IMR-90 (cell line): ENCODE measurements around the gene CLTCL1. TPM values are rescaled to one million over a fixed set of nuclear protein-coding genes. Genes with fewer than 3 reads are reported as not detected.

Experiments
- ATAC-seq: fragments of 200-7000 bp; cut with Tn5 transposase; 2 replicates; pipeline ENCODE4 v1.9.1; 2020; ENCODE audit warnings: low read depth, mild to moderate bottlenecking, moderate library complexity
- BruUV-seq: library from RNA; stranded (reverse); fragments of 400-500 nt; replicated peaks from 2 replicates; lab custom pipeline; 2021; lab: Mats Ljungman, UMichigan
- CTCF ChIA-PET: fragments of 300-600 bp; formaldehyde crosslinking; extraction: SDS; loops from one replicate; lab custom pipeline; 2021; ENCODE audit warnings: antibody characterized with exemption; lab: Yijun Ruan, JAX
- POLR2A ChIA-PET: fragments of 300-600 bp; sonication (Branson Sonifier 250); formaldehyde crosslinking; loops from one replicate; lab custom pipeline; 2022; ENCODE audit warnings: antibody characterized with exemption; ENCODE audit not compliant: unreplicated experiment; lab: Charles Lee
- DNase-seq: peaks from one replicate; pipeline ENCODE4 v3.0.0; 2013
- H2AFZ ChIP-seq: replicated peaks from 2 replicates; pipeline ENCODE3; 2013; ENCODE audit warnings: low read length, mild to moderate bottlenecking; ENCODE audit not compliant: poor library complexity
- H2AK5ac ChIP-seq: 2 replicates; pipeline ENCODE4 v1.6.1; 2013; ENCODE audit warnings: low read depth, low read length, inconsistent platforms
- H2AK9ac ChIP-seq: replicated peaks from 2 replicates; pipeline ENCODE3; 2013; ENCODE audit warnings: mild to moderate bottlenecking, low read depth, low read length, moderate library complexity; ENCODE audit not compliant: poor library complexity
- H2BK120ac ChIP-seq: 2 replicates; pipeline ENCODE4 v1.6.1; 2013; ENCODE audit warnings: low read depth, low read length, inconsistent platforms
- H2BK15ac ChIP-seq: 3 replicates; pipeline ENCODE4 v1.6.1; 2013; ENCODE audit warnings: low read depth, low read length, inconsistent platforms
- H2BK20ac ChIP-seq: 2 replicates; pipeline ENCODE4 v1.6.1; 2013; ENCODE audit warnings: low read depth, mild to moderate bottlenecking, inconsistent platforms, low read length, moderate library complexity
- H2BK5ac ChIP-seq: 2 replicates; pipeline ENCODE4 v1.6.1; 2013; ENCODE audit warnings: mild to moderate bottlenecking, low read depth, low read length, inconsistent platforms; ENCODE audit not compliant: poor library complexity, severe bottlenecking
- H3K14ac ChIP-seq: replicated peaks from 2 replicates; pipeline ENCODE4 v1.6.1; 2013; ENCODE audit warnings: low read depth, low read length, inconsistent platforms
- H3K18ac ChIP-seq: 2 replicates; pipeline ENCODE4 v1.6.1; 2013; ENCODE audit warnings: low read depth, low read length, control low read depth
- H3K23ac ChIP-seq: 2 replicates; pipeline ENCODE4 v1.6.1; 2013; ENCODE audit warnings: low read depth, low read length, inconsistent platforms
- H3K27ac ChIP-seq: 2 replicates; pipeline ENCODE4 v1.5.1; 2013; ENCODE audit warnings: mild to moderate bottlenecking, control low read depth, low read length; ENCODE audit not compliant: insufficient read depth
- H3K27me3 ChIP-seq: 2 replicates; pipeline ENCODE4 v1.6.1; 2013; ENCODE audit warnings: low read length; ENCODE audit not compliant: control insufficient read depth, insufficient read depth
- H3K36me3 ChIP-seq: 2 replicates; pipeline ENCODE4 v1.6.1; 2013; ENCODE audit warnings: low read length, mixed read lengths; ENCODE audit not compliant: control insufficient read depth, insufficient read depth
- H3K4ac ChIP-seq: 2 replicates; pipeline ENCODE4 v1.6.1; 2013; ENCODE audit warnings: low read depth, low read length, inconsistent platforms
- H3K4me1 ChIP-seq: 2 replicates; pipeline ENCODE4 v1.6.1; 2013; ENCODE audit warnings: low read length, mixed read lengths; ENCODE audit not compliant: control insufficient read depth, insufficient read depth
- H3K4me2 ChIP-seq: 2 replicates; pipeline ENCODE4 v1.6.1; 2013; ENCODE audit warnings: low read depth, mild to moderate bottlenecking, control low read depth, low read length, moderate library complexity
- H3K4me3 ChIP-seq: 2 replicates; pipeline ENCODE4 v1.5.1; 2013; ENCODE audit warnings: low read depth, mild to moderate bottlenecking, control low read depth, low read length, moderate library complexity; ENCODE audit not compliant: insufficient read depth
- H3K56ac ChIP-seq: 2 replicates; pipeline ENCODE4 v1.6.1; 2013; ENCODE audit warnings: low read length, inconsistent platforms; ENCODE audit not compliant: insufficient read depth; ENCODE audit errors: extremely low read depth
- H3K79me1 ChIP-seq, 2 experiments: 2 replicates each; pipeline ENCODE4 v1.6.1; 2013; ENCODE audit warnings: low read length in 2 of 2, inconsistent platforms in 1 of 2, low read depth in 1 of 2
- H3K9ac ChIP-seq: 2 replicates; pipeline ENCODE4 v1.6.1; 2013; ENCODE audit warnings: low read depth, low read length, control low read depth
- H3K9me1 ChIP-seq: 2 replicates; pipeline ENCODE4 v1.6.1; 2013; ENCODE audit warnings: low read length, inconsistent platforms; ENCODE audit not compliant: insufficient read depth
- H3K9me3 ChIP-seq: 2 replicates; pipeline ENCODE4 v1.6.1; 2013; ENCODE audit warnings: low read length; ENCODE audit not compliant: control insufficient read depth, insufficient read depth
- H4K20me1 ChIP-seq: 2 replicates; pipeline ENCODE4 v1.6.1; 2013; ENCODE audit warnings: low read length, inconsistent platforms; ENCODE audit not compliant: insufficient read depth
- H4K5ac ChIP-seq: 2 replicates; pipeline ENCODE4 v1.6.1; 2013; ENCODE audit warnings: mild to moderate bottlenecking, low read depth, low read length, control low read depth
- H4K8ac ChIP-seq, 2 experiments: 2 replicates each; pipeline ENCODE4 v1.6.1; 2013; ENCODE audit warnings: low read depth in 2 of 2, low read length in 2 of 2, control low read depth in 1 of 2, inconsistent platforms in 1 of 2
- H4K91ac ChIP-seq: 2 replicates; pipeline ENCODE4 v1.6.1; 2013; ENCODE audit warnings: low read depth, low read length, inconsistent platforms; ENCODE audit not compliant: insufficient read depth
- CEBPB ChIP-seq: IDR thresholded peaks from 2 replicates; pipeline ENCODE4 v1.6.1; 2012; ENCODE audit warnings: low read depth, low read length, improper control_type of control experiment
- CHD1 ChIP-seq: IDR thresholded peaks from 2 replicates; pipeline ENCODE4 v1.6.1; 2012; ENCODE audit warnings: low read depth, low read length, improper control_type of control experiment
- FOS ChIP-seq: fragments of 150-350 bp; IDR thresholded peaks from 2 replicates; pipeline ENCODE4 v1.6.1; 2016; ENCODE audit warnings: low read depth, low read length
- MAFK ChIP-seq: IDR thresholded peaks from 2 replicates; pipeline ENCODE4 v1.6.1; 2012; ENCODE audit warnings: low read depth, low read length, improper control_type of control experiment
- MAZ ChIP-seq: IDR thresholded peaks from 2 replicates; pipeline ENCODE4 v1.6.1; 2012; ENCODE audit warnings: low read depth, mild to moderate bottlenecking, low read length, improper control_type of control experiment, moderate library complexity, borderline replicate concordance
- MXI1 ChIP-seq: IDR thresholded peaks from 2 replicates; pipeline ENCODE4 v1.6.1; 2012; ENCODE audit warnings: low read depth, mild to moderate bottlenecking, low read length, moderate library complexity, borderline replicate concordance
- POLR2A ChIP-seq: IDR thresholded peaks from 2 replicates; pipeline ENCODE4 v1.6.1; 2012; ENCODE audit warnings: mild to moderate bottlenecking, low read depth, low read length
- RFX5 ChIP-seq: IDR thresholded peaks from 2 replicates; pipeline ENCODE4 v1.8.0; 2012; ENCODE audit warnings: low read depth, mild to moderate bottlenecking, low read length, moderate library complexity
- WGBS, 2 experiments: methylation state at CpG; one replicate each; pipeline versions ENCODE4 v1.1.5 to v1.1.7; 2013; ENCODE audit warnings: missing lambda C conversion rate in 2 of 2; ENCODE audit not compliant: insufficient read length in 1 of 2; ENCODE audit errors: extremely low coverage in 2 of 2; 5-methylcytosine and 5-hydroxymethylcytosine counted together
- dilution Hi-C: fragments of 300-500 bp; cut with HindIII; formaldehyde crosslinking; loops from one replicate; pipeline ENCODE4 v1.14.3; 2018; ENCODE audit warnings: low sequenced_read_pairs; ENCODE audit not compliant: unreplicated experiment
- in situ Hi-C: fragments of 300-500 bp; cut with MboI; formaldehyde crosslinking; loops from 3 replicates; pipeline ENCODE4 v1.14.3; 2019; ENCODE audit warnings: low sequenced_read_pairs, inconsistent platforms, mixed read lengths
- intact Hi-C: fragments of 100-400 bp; cut with micrococcal nuclease; formaldehyde crosslinking; loops from 2 replicates; pipeline ENCODE4 v1.10.0; 2022
- polyA plus RNA-seq, 3 experiments: library from polyadenylated mRNA; depleted of rRNA; stranded (reverse); fragments of >200 nt; gene quantifications; 2 replicates each; pipeline ENCODE4 v1.2.3, GENCODE V29; 2012; ENCODE audit warnings: low replicate concordance in 1 of 3
- total RNA-seq: library from RNA; depleted of rRNA; stranded (reverse); fragments of >200 nt; gene quantifications from 2 replicates; pipeline ENCODE4 v1.2.3, GENCODE V29; 2012
- TF ChIP-seq, protein P1 (sequence below): fragments of 150-350 bp; IDR thresholded peaks from 2 replicates; pipeline ENCODE4 v1.6.1; 2016; ENCODE audit warnings: low read depth, mild to moderate bottlenecking, low read length, moderate library complexity, borderline replicate concordance
- TF ChIP-seq, protein P2 (sequence below): fragments of 150-350 bp; IDR thresholded peaks from 2 replicates; pipeline ENCODE4 v1.6.1; 2017; ENCODE audit warnings: mild to moderate bottlenecking, antibody characterized with exemption, low read length, low read depth

CLTCL1 gene
- total and polyA plus RNA-seq, 2 of the 4 experiments (the other 2 are of a cell fraction), result 6.2 to 8.1 TPM

DNA sequence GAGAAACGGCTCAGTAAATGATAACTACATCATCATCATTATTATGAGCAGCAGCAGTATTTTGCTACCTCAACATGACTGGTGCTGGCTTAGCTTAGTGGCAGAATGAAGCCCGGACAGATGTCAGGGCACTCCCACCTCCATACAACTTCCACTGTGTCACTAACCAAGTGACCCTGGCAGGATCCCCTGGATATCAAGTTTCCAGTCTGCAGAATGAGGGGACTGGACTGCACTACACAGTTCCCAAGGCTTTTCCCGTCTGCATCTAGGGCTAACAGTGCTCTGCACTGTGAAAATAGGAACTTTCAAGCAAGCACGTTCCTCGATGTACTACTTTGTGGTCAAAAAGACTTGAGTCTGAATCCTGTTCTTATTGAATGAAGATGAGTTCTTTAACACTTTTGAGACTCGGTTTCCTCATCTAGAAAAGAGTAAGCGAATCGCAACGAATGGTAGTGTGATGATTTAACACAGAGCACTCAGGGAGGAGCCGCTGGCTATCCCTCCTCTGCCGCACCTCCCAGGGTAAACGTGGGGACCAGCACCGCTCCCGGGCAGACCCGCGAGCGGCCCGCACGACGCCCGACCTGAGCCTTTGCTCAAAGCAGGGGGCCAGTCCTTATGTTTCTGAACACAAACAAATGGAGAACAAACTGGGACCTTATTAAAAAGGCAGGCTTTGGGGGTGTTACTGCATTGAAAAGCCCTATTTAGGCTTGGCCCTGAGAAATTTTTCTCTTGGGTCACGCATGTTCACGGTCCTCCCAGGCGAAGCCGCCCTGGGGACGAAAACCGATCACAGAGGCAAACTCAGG, 910 bp downstream of the CLTCL1 start (continued):
- TF ChIP-seq MAZ, result no peak
- TF ChIP-seq MAFK, result no peak
- TF ChIP-seq CEBPB, result no peak

DNA sequence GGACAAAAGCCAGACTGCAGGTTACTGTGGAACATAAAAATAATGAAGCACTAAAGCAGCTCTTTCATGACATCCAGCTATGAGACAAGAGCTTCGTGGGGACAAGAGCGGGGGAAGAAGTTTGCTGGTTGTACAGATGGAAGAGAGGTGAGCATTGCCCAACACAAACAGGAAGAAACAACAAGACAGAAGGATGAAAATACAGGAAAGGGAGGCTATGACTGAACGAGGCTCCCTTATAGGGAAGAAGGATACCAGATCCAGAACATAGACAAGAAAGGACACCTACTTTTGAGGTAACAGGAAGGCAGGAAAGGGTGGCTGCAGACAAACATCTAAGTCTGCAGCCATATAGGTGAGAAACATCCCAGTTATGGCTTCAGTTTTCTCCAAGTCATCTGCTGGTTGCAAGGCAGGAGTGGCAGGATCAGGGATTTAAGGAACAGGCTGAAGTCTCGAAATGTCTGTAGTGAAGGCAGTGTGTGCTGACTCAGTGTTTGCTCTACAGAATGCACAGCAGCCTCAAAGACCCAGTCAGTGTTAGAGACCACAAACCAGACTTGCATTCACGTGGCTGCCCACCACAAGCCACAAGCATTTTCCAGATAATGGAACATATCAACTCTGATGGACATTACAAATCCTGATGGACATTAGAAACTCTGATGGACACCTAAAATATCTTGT, 1.9 kb downstream of the CLTCL1 start:
- Histone ChIP-seq H3K4ac (peak overlapping the region; percentile 39; the same call in 1 of the 2 replicates), H3K79me1 (peaks cover 25 to 44% of the 10 kb centered on the region in 2 experiments), H4K20me1 (peaks cover 23% of the 10 kb centered on the region; the same call in 1 of the 2 replicates), H3K14ac (peak overlapping the region; percentile 73; the same call in 1 of the 2 replicates), H3K9me3 (no peaks in the 10 kb centered on the region), H2BK5ac (no peak overlapping the region), H2BK20ac (peak overlapping the region; percentile 27), H3K18ac (no peak overlapping the region), H3K4me1 (peaks cover 22% of the 10 kb centered on the region), H4K5ac (no peak overlapping the region), H3K4me2 (peak overlapping the region; percentile 25), H3K9ac (no peak overlapping the region), H4K91ac (peak overlapping the region; percentile 3; the same call in 1 of the 2 replicates), H3K27me3 (peaks cover 3% of the 10 kb centered on the region; the same call in 1 of the 2 replicates), H3K56ac (no peak overlapping the region), H2BK15ac (peak overlapping the region; percentile 15; the same call in 1 of the 3 replicates), H3K23ac (peak overlapping the region; percentile 76; the same call in 1 of the 2 replicates), H3K36me3 (no peaks in the 10 kb centered on the region), H2AK9ac (no peak overlapping the region), H2AK5ac (peak overlapping the region; percentile 44; the same call in 1 of the 2 replicates), H4K8ac (no peak overlapping the region), H3K9me1 (peaks cover 24% of the 10 kb centered on the region), H3K4me3 (no peak overlapping the region), H3K27ac (no peak overlapping the region), H2BK120ac (peak overlapping the region; percentile 1; the same call in 1 of the 2 replicates), H2AFZ (peak overlapping the region; percentile 37)
- ChIA-PET CTCF (no interaction called here), POLR2A (no interaction called here)
- in situ Hi-C loops (no loop called here), dilution Hi-C loops (no loop called here), intact Hi-C loops (loop anchor here (5.0 to 10.0 kb wide), 2 partner anchors 135 to 188 kb away; partner anchors contain the start of genes CDC45 and UFD1)
- ATAC-seq (no peak), DNase-seq (peak; percentile 81)
- WGBS, 2 experiments, result 60% methylated on average over 1 of the region's 5 CpGs; no CpG with 5 or more reads in 1 of the 2 experiments
- no TSS peak for BruUV-seq
- TF ChIP-seq MXI1 (no peak; the same call in 1 of the 2 replicates), CHD1 (no peak), MAZ (no peak), RFX5 (no peak), POLR2A (no peak), FOS (0 out of 2 replicates have a peak, but pooled peaks have one; percentile 20)
- TF ChIP-seq, protein P1, sequence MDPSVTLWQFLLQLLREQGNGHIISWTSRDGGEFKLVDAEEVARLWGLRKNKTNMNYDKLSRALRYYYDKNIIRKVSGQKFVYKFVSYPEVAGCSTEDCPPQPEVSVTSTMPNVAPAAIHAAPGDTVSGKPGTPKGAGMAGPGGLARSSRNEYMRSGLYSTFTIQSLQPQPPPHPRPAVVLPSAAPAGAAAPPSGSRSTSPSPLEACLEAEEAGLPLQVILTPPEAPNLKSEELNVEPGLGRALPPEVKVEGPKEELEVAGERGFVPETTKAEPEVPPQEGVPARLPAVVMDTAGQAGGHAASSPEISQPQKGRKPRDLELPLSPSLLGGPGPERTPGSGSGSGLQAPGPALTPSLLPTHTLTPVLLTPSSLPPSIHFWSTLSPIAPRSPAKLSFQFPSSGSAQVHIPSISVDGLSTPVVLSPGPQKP, result no peak
- TF ChIP-seq, protein P2, sequence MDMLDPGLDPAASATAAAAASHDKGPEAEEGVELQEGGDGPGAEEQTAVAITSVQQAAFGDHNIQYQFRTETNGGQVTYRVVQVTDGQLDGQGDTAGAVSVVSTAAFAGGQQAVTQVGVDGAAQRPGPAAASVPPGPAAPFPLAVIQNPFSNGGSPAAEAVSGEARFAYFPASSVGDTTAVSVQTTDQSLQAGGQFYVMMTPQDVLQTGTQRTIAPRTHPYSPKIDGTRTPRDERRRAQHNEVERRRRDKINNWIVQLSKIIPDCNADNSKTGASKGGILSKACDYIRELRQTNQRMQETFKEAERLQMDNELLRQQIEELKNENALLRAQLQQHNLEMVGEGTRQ, result peak; percentile 50; the same call in 1 of the 2 replicates
